ENCODE measurements around the gene QRICH1. TPM values are rescaled to one million over a fixed set of nuclear protein-coding genes. Genes with fewer than 3 reads are reported as not detected.

The QRICH1 gene
- total and polyA plus RNA-seq, 2 of the 4 experiments (the other 2 are of a cell fraction), result 62.7 to 77.3 TPM

GRCh38 chr3:49132073-49132436 is 38.2 kb upstream of the QRICH1 start:
- H4K91ac ChIP-seq (ENCODE audit: insufficient read depth, low read depth, low read length), result peak overlapping the region; percentile 94
- H2AK5ac ChIP-seq (ENCODE audit: low read depth, low read length), result peak overlapping the region; percentile 96
- POLR2A ChIA-PET (ENCODE audit: unreplicated experiment), result interaction anchor here (0.5 to 1.2 kb wide), 3 partner anchors 11 to 230 kb away, joined by 3 to 7 read pairs (median 3); partner anchors contain the start of gene USP19
- H4K8ac ChIP-seq (ENCODE audit: low read depth in 2 of 2, low read length in 2 of 2), result peak overlapping the region; percentile 83 to 97
- H3K4me3 ChIP-seq (ENCODE audit: insufficient read depth, low read depth, low read length), result peak overlapping the region; percentile 68
- DNase-seq (no peak), ATAC-seq (ENCODE audit: low read depth) (no peak)
- H3K23ac ChIP-seq (ENCODE audit: low read depth, low read length), result peak overlapping the region; percentile 81
- peaks cover 9% of the 10 kb centered on the region for H3K4me1 ChIP-seq (ENCODE audit: control insufficient read depth, insufficient read depth, low read length)
- peak overlapping the region; percentile 94; the same call in 1 of the 2 replicates for H3K56ac ChIP-seq (ENCODE audit: extremely low read depth, insufficient read depth, low read length)
- peak overlapping the region; percentile 98 for H3K14ac ChIP-seq (replicated peaks; ENCODE audit: low read depth, low read length)
- 0 out of 2 replicates have a peak overlapping the region, but pooled peaks have one; percentile 24 for H2BK120ac ChIP-seq (ENCODE audit: low read depth, low read length)
- peak overlapping the region; percentile 96 for H3K27ac ChIP-seq (ENCODE audit: insufficient read depth, low read length)
- no peak overlapping the region for H2BK20ac ChIP-seq (ENCODE audit: low read depth, low read length)
- peak overlapping the region; percentile 99 for H2AK9ac ChIP-seq (replicated peaks; ENCODE audit: low read depth, low read length, poor library complexity)
- WGBS, 2 experiments (ENCODE audit: extremely low coverage in 2 of 2, insufficient read length in 1 of 2), result no CpG with 5 or more reads among the region's 9 CpGs
- H3K18ac ChIP-seq (ENCODE audit: low read depth, low read length), result no peak overlapping the region; the same call in 1 of the 2 replicates
- H3K4me2 ChIP-seq (ENCODE audit: low read depth, low read length), result peak overlapping the region; percentile 66
- H4K20me1 ChIP-seq (ENCODE audit: insufficient read depth, low read length), result peaks cover 12% of the 10 kb centered on the region
- H3K79me1 ChIP-seq (ENCODE audit: low read depth in 1 of 2, low read length in 2 of 2), result peaks cover 18 to 63% of the 10 kb centered on the region in 2 experiments
- BruUV-seq (replicated peaks), result no TSS peak
- dilution Hi-C loops (cut with HindIII; ENCODE audit: low sequenced_read_pairs, unreplicated experiment) (no loop called here), in situ Hi-C loops (cut with MboI; ENCODE audit: low sequenced_read_pairs) (no loop called here), intact Hi-C loops (cut with micrococcal nuclease) (loop anchor here (2.0 kb wide), 1 partner anchor 145 kb away; the partner anchor contains the start of gene C3orf62)
- H3K4ac ChIP-seq (ENCODE audit: low read depth, low read length), result peak overlapping the region; percentile 97
- peaks cover 39% of the 10 kb centered on the region for H3K36me3 ChIP-seq (ENCODE audit: control insufficient read depth, insufficient read depth, low read length)
- CTCF ChIA-PET, result no interaction called here
- H2AFZ ChIP-seq (replicated peaks; ENCODE audit: low read length, poor library complexity), result peak overlapping the region; percentile 97
- no peak overlapping the region; the same call in 2 of the 3 replicates for H2BK15ac ChIP-seq (ENCODE audit: low read depth, low read length)
- no peaks in the 10 kb centered on the region for H3K9me3 ChIP-seq (ENCODE audit: control insufficient read depth, insufficient read depth, low read length)
- peak overlapping the region; percentile 82 for H2BK5ac ChIP-seq (ENCODE audit: low read depth, low read length, poor library complexity, severe bottlenecking)
- no peaks in the 10 kb centered on the region for H3K27me3 ChIP-seq (ENCODE audit: control insufficient read depth, insufficient read depth, low read length)
- no peak for TF ChIP-seq BHLHE40 (IDR thresholded peaks at IDR 0.05; ENCODE audit: low read depth, low read length)
- no peak for TF ChIP-seq CEBPB (IDR thresholded peaks at IDR 0.05; ENCODE audit: low read depth, low read length)
- TF ChIP-seq RCOR1 (IDR thresholded peaks at IDR 0.05; ENCODE audit: insufficient replicate concordance, low read length), result no peak
- no peak for TF ChIP-seq RFX5 (IDR thresholded peaks at IDR 0.05; ENCODE audit: low read depth, low read length)
- TF ChIP-seq POLR2A (IDR thresholded peaks at IDR 0.05; ENCODE audit: low read depth, low read length), result no peak
- no peak for TF ChIP-seq MAZ (IDR thresholded peaks at IDR 0.05; ENCODE audit: borderline replicate concordance, low read depth, low read length)
- no peak for TF ChIP-seq USF2 (IDR thresholded peaks at IDR 0.05; ENCODE audit: low read depth, low read length)
- no peak for TF ChIP-seq CHD1 (IDR thresholded peaks at IDR 0.05; ENCODE audit: low read depth, low read length)
- TF ChIP-seq FOS (IDR thresholded peaks at IDR 0.05; ENCODE audit: low read depth, low read length), result no peak
- no peak for TF ChIP-seq CTCF (conservative IDR thresholded peaks at IDR 0.05; ENCODE audit: low read depth, low read length)
- TF ChIP-seq, protein P1, sequence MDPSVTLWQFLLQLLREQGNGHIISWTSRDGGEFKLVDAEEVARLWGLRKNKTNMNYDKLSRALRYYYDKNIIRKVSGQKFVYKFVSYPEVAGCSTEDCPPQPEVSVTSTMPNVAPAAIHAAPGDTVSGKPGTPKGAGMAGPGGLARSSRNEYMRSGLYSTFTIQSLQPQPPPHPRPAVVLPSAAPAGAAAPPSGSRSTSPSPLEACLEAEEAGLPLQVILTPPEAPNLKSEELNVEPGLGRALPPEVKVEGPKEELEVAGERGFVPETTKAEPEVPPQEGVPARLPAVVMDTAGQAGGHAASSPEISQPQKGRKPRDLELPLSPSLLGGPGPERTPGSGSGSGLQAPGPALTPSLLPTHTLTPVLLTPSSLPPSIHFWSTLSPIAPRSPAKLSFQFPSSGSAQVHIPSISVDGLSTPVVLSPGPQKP (IDR thresholded peaks at IDR 0.05; ENCODE audit: borderline replicate concordance, low read depth, low read length), result no peak
- no peak for TF ChIP-seq RAD21 (IDR thresholded peaks at IDR 0.05; ENCODE audit: low read length)
- no peak for TF ChIP-seq MXI1 (IDR thresholded peaks at IDR 0.05; ENCODE audit: borderline replicate concordance, low read depth, low read length)
- no peak for TF ChIP-seq NFE2L2 (IDR thresholded peaks at IDR 0.05; ENCODE audit: low read depth, low read length)
- no peak for TF ChIP-seq MAFK (IDR thresholded peaks at IDR 0.05; ENCODE audit: low read depth, low read length)
- TF ChIP-seq SMC3 (IDR thresholded peaks at IDR 0.05; ENCODE audit: low read depth, low read length), result no peak
- peaks cover 37% of the 10 kb centered on the region for H3K9me1 ChIP-seq (ENCODE audit: insufficient read depth, low read length)
- peak overlapping the region; percentile 56 for H4K5ac ChIP-seq (ENCODE audit: low read depth, low read length)
- peak overlapping the region; percentile 96 for H3K9ac ChIP-seq (ENCODE audit: low read depth, low read length)
